IPS DF 19.7 (cell line): ENCODE results near the gene BCO2.

Experiments used
- DNase-seq: peaks from one replicate; pipeline ENCODE4 v3.0.0-alpha.2; 2013; ENCODE audit warnings: low read depth, low spot score

The BCO2 gene

DNA sequence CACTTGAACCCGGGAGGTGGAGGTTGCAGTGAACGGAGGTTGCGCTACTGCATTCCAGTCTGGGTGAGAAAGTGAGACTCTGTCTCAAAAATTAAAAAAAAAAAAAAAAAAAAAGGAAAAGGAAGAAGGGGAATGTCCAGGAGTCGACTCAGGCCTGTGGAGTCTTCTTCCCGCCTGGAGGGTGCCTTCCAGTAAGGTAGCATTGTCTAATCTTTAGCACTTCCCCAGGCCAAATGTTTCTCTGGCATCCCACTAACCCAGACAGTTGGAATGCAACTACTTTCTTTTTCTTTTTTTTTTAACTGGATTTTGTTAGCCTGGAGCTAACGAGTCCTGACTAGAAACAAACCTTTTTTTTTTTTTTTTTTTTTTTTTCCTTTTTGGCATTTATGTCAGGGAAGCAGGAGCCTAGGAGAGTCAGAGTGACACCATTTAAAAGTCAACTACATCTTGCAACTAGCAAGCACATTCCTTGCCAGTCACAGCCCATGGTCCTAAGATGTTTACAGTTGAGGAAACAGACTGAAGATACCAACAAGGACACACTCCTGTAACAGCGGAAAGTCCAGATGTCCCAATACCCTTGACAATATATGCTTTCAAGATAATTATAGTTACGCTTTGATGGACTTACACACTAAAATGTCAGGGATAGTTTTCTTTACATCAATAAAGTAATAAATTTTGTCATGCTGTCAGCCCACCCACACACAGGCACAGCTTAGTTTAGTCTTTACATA, 74.7 kb downstream of the BCO2 start:
- DNase-seq, result no peak

DNA sequence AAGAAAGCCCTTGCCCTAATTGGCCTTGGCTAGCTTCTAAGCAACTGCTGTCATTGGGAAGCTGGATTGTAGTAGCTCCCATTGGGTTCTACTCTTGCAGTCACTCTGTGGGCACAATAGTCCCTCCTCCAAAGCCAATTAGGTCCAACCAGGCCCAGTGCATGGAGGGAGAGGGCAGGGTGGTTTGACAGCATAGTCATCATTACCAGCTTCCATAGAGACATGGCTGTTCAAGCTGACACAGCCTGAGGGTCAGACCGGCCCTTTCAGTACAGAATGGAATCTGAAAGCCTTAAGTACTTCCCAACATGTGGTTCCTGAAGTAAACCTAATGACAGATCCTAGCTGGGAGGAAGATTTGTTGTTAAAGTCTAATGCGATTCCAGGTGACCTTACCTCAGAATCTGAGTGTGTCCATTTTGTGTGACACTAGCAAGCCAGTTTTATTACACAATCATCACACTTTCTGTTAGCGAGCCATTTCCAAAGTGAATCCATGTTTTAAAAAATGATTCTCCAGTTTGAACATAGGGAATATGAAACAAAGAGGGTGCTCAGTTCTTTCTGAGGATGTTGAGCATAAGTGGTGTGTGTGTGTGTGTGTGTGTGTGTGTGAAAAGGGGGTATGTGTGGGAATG, 78.4 kb downstream of the BCO2 start:
- no peak for DNase-seq

DNA sequence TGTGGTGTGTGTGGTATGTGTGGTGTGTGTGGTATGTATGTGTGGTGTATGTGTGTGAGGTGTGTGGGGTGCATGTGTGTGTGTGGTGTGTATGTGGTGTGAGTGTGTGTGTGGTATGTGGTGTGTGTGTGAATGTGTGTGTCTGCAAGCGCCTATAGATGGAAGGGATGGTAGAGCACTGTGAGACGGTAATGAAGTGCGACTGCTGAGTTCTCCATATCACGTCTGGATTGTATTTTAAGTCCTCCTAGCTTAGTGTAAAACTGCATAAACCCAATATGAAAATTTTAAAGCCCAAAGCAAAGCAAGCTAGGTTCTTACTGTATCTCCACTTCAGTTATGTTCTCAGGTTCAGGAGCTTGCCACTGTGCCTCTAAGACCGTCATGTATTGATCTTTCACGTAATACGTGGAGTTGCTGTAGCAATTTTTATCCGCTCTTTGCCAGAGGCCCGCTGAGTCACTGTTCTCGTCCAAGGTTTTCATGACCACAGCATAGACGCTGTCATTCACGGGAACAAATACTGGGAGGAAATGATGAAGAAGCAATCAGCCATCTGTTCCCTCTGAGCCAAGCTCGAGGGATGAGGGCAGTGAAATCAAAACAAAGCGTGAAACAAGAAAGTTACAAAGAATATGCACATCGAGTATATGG, 79.9 kb downstream of the BCO2 start:
- DNase-seq, result no peak

DNA sequence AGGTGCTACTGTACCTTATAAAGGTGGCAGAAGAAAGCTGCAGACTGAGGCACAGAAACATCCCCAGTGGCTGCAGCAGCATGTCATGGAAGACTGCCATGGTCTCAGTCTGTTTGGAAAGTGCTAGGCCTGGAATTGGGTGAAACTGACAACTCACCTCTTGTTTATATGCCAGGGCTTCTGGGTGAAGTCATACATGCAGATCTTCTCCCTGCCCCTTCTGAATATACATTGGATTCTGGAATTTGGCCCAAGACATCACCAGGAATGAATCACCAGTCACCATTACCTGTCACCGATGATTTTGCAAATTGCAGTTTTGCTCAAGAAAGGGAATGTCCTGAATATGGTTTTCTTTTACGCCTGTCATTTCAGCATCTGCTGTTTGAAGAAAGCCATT, 85.2 kb downstream of the BCO2 start, which contains the start of gene PLET1:
TSS of gene PLET1 (minus strand) at position 371 of the 400 bp plus-strand sequence. CDS start at position 100, 271 bp downstream.
- no peak for DNase-seq

DNA sequence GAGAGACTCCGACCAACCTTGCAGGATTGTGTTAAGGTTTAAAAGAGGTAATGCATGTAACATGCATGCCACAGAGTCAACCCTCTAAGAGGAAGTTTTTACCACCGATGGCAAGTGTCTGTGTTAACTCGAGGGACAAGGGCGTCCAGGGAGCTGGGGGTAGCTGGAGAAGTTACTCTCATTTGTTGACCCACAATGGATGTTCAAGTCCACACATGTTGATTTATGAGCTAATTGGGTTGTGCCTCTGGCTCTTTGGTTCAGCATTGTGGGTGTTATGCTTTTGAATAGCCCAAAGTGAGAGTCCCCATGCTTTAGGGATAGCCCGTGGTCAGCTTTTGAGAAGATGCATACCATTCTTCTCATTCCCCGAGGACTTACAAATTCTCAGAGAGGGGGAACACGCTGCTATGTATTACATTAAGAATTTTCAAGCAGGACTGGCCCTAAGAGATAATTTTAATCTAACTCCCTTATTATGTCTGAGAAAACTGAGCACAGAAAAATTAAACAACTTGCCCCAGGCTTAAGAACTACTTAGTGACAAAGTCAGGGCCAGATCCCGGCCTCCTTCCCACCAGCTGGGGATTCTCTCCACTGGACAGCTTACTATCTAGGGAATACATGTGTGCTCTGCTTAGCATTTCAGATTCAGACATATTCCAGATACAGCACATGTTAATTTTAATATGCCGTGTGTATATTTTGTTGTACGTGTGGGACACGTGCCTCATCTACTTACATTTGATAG, 90.5 kb downstream of the BCO2 start:
- no peak for DNase-seq

DNA sequence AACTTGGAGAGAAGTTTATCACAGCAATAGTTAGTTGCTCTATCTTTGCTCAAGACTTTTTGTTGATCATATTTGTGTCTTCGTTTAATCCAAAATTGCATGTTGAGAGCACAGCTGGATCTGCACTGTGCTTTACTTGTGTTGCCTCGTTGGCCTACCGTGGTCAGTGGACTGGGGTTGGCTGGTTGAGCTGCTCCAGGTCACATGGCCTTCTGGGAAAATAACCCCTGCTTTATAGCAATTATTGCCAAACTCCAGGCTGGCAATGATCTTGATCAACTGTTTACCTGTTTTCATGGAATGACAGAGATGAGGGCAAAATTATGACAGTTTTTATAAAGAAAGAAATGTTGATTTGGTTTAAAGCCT, 91.1 kb downstream of the BCO2 start:
- DNase-seq, result no peak

DNA sequence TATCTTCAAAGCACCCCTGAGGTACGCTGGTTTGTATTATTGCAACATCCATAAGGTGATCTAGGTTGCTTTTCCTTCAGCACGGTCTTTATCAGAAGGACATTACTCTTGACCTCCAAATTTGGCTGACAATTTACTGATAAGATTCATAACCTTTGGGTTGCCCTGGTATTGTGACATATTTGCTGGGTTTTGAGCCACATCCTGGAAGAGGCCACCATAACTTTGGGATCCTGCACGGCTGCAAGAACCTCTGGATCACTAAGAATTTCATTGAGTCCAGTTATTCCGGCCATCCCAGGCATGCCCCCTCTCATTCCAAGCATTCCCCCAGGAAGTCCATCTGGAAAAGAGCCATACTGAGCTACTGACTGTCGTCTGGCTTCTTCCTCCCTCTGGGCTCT, 91.9 kb downstream of the BCO2 start:
- no peak for DNase-seq

DNA sequence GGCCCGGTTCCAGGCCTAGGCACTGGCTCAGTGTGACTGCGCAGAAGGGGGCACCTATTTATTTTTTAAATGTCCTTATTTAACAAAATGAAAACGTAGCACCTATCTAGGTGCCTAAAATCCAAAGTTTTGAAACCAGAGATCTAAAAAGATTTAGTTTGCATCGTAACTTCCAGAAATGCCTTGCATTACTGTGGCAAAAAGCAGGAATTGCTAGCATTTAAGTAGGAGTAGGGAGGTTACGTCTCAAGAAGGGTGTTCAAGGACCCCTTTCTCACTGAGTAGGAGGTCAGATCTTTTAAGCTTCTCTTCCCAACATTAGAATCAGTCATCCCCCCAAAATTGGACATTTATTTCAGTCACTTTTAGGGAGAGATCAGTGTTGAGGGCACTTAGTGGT, 93.1 kb downstream of the BCO2 start:
- no peak for DNase-seq
